Neural cell (in vitro differentiated cells): ENCODE measurements around the gene MRPL36. TPM values are rescaled to one million over a fixed set of nuclear protein-coding genes. Genes with fewer than 3 reads are reported as not detected.

Experiments
- H2AFZ ChIP-seq: fragments of 200-600, 300-800 bp; sonication (generic), shearing (Covaris generic); 2 replicates; pipeline ENCODE4 v1.6.0; 2014; ENCODE audit warnings: low read depth, mild to moderate bottlenecking, antibody characterized with exemption, low read length, moderate library complexity
- H3F3A ChIP-seq: fragments of 200-600 bp; shearing (Covaris generic); 2 replicates; pipeline ENCODE4 v1.6.1; 2016; ENCODE audit warnings: mild to moderate bottlenecking, moderate library complexity, mixed read lengths, antibody characterized with exemption, low read length; ENCODE audit not compliant: insufficient read depth, poor library complexity, severe bottlenecking
- H3K27ac ChIP-seq: fragments of 200-600, 300-800 bp; sonication (generic), shearing (Covaris generic); 2 replicates; pipeline ENCODE4 v1.5.1; 2014; ENCODE audit warnings: mild to moderate bottlenecking, low read length, moderate library complexity
- H3K27me3 ChIP-seq: fragments of 300-800, 200-600 bp; sonication (generic), shearing (Covaris generic); 2 replicates; pipeline ENCODE4 v1.6.0; 2014; ENCODE audit warnings: mild to moderate bottlenecking, low read depth, low read length, moderate library complexity; ENCODE audit not compliant: insufficient read depth
- H3K36me3 ChIP-seq: fragments of 300-800, 200-600 bp; sonication (generic), shearing (Covaris generic); 2 replicates; pipeline ENCODE4 v1.5.1; 2014; ENCODE audit warnings: mild to moderate bottlenecking, antibody characterized with exemption, low read length, moderate library complexity; ENCODE audit not compliant: insufficient read depth
- H3K4me2 ChIP-seq: fragments of 300-800, 200-600 bp; sonication (generic), shearing (Covaris generic); 2 replicates; pipeline ENCODE4 v1.6.0; 2014; ENCODE audit warnings: mild to moderate bottlenecking, low read length
- H3K4me3 ChIP-seq: fragments of 300-800, 200-600 bp; sonication (generic), shearing (Covaris generic); 2 replicates; pipeline ENCODE4 v1.5.1; 2014; ENCODE audit warnings: mild to moderate bottlenecking, low read length, moderate library complexity
- H3K79me2 ChIP-seq: fragments of 200-600 bp; shearing (Covaris generic); replicated peaks from 2 replicates; pipeline ENCODE4 v1.6.0; 2014; ENCODE audit warnings: mild to moderate bottlenecking, low read length, moderate library complexity; ENCODE audit not compliant: insufficient read depth
- H3K9ac ChIP-seq: fragments of 300-800, 200-600 bp; sonication (generic), shearing (Covaris generic); 2 replicates; pipeline ENCODE4 v1.6.1; 2016; ENCODE audit warnings: mild to moderate bottlenecking, low read length, mixed read lengths
- H3K9me2 ChIP-seq: fragments of 200-600 bp; shearing (Covaris generic); 2 replicates; pipeline ENCODE4 v1.6.1; 2016; ENCODE audit warnings: mild to moderate bottlenecking, low read length, mixed read lengths; ENCODE audit not compliant: insufficient read depth
- H3K9me3 ChIP-seq: fragments of 200-600, 300-800 bp; sonication (generic), shearing (Covaris generic); 2 replicates; pipeline ENCODE4 v1.6.1; 2016; ENCODE audit warnings: mild to moderate bottlenecking, mixed run types, low read length, moderate library complexity, mixed read lengths
- H4K20me1 ChIP-seq: fragments of 200-600 bp; shearing (Covaris generic); 2 replicates; pipeline ENCODE4 v1.6.1; 2016; ENCODE audit warnings: mild to moderate bottlenecking, mixed run types; ENCODE audit not compliant: insufficient read depth
- EP300 ChIP-seq: fragments of 450-650 bp; conservative IDR thresholded peaks from 2 replicates; pipeline ENCODE4 v1.6.1; 2014; ENCODE audit warnings: antibody characterized with exemption, mild to moderate bottlenecking, moderate library complexity; ENCODE audit not compliant: poor library complexity, severe bottlenecking
- EZH2 ChIP-seq: fragments of 200-600, 300-800 bp; shearing (Covaris generic), sonication (generic); IDR thresholded peaks from 2 replicates; pipeline ENCODE4 v1.6.1; 2014; ENCODE audit warnings: antibody characterized with exemption, low read length, borderline replicate concordance, mild to moderate bottlenecking; ENCODE audit not compliant: insufficient read depth, poor library complexity, severe bottlenecking
- MXI1 ChIP-seq: fragments of 450-650 bp; conservative IDR thresholded peaks from 2 replicates; pipeline ENCODE4 v1.6.1; 2014; ENCODE audit warnings: antibody characterized with exemption, mild to moderate bottlenecking; ENCODE audit not compliant: poor library complexity, severe bottlenecking
- POLR2AphosphoS5 ChIP-seq: IDR thresholded peaks from 2 replicates; pipeline ENCODE4 v1.6.1; 2012
- RAD21 ChIP-seq: fragments of 450-650 bp; conservative IDR thresholded peaks from 2 replicates; pipeline ENCODE4 v1.6.1; 2014; ENCODE audit warnings: antibody characterized with exemption, mild to moderate bottlenecking, moderate library complexity
- SMC3 ChIP-seq: fragments of 450-650 bp; conservative IDR thresholded peaks from 2 replicates; pipeline ENCODE4 v1.6.1; 2014; ENCODE audit warnings: antibody characterized with exemption, mild to moderate bottlenecking, moderate library complexity; ENCODE audit not compliant: poor library complexity
- TAF1 ChIP-seq: IDR thresholded peaks from 2 replicates; pipeline ENCODE4 v1.6.1; 2012; ENCODE audit warnings: low read depth
- polyA plus RNA-seq: library from polyadenylated mRNA; depleted of rRNA; stranded (reverse); fragments of >200 nt; gene quantifications from 2 replicates; pipeline ENCODE4 v1.2.3, GENCODE V29; 2014
- TF ChIP-seq, protein P1 (sequence below): fragments of 450-650 bp; IDR thresholded peaks from 2 replicates; pipeline ENCODE4 v1.5.1; 2014; ENCODE audit warnings: antibody characterized with exemption, mild to moderate bottlenecking, moderate library complexity; ENCODE audit not compliant: poor library complexity, severe bottlenecking
- TF ChIP-seq, protein P2 (sequence below): IDR thresholded peaks from 2 replicates; pipeline ENCODE4 v1.6.1; 2012; ENCODE audit warnings: borderline replicate concordance

Gene MRPL36
- polyA plus RNA-seq, 1 donor from 2014 or later = 51.9 TPM

DNA sequence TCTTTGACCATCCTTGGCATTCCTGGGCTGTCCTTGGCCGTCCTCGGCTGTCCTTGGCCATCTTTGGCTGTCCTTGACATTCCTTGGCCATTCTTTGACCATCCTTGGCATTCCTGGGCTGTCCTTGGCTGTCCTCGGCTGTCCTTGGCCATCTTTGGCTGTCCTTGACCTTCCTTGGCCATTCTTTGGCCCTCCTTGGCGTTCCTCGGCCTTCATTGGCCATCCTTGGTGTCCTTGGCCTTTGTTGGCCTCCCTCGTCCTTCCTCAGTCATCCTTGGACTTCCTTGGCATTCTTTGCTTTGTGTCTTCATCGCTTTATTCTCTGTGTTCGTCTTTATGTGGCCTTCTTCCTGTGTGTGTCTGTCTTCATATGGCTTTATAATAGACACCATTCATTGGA lies 22.2 kb upstream of the MRPL36 start:
- TF ChIP-seq RAD21 = no peak
- TF ChIP-seq, protein P1, sequence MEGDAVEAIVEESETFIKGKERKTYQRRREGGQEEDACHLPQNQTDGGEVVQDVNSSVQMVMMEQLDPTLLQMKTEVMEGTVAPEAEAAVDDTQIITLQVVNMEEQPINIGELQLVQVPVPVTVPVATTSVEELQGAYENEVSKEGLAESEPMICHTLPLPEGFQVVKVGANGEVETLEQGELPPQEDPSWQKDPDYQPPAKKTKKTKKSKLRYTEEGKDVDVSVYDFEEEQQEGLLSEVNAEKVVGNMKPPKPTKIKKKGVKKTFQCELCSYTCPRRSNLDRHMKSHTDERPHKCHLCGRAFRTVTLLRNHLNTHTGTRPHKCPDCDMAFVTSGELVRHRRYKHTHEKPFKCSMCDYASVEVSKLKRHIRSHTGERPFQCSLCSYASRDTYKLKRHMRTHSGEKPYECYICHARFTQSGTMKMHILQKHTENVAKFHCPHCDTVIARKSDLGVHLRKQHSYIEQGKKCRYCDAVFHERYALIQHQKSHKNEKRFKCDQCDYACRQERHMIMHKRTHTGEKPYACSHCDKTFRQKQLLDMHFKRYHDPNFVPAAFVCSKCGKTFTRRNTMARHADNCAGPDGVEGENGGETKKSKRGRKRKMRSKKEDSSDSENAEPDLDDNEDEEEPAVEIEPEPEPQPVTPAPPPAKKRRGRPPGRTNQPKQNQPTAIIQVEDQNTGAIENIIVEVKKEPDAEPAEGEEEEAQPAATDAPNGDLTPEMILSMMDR = no peak
- no peak for TF ChIP-seq EZH2
- no peak for TF ChIP-seq EP300
- TF ChIP-seq, protein P2, sequence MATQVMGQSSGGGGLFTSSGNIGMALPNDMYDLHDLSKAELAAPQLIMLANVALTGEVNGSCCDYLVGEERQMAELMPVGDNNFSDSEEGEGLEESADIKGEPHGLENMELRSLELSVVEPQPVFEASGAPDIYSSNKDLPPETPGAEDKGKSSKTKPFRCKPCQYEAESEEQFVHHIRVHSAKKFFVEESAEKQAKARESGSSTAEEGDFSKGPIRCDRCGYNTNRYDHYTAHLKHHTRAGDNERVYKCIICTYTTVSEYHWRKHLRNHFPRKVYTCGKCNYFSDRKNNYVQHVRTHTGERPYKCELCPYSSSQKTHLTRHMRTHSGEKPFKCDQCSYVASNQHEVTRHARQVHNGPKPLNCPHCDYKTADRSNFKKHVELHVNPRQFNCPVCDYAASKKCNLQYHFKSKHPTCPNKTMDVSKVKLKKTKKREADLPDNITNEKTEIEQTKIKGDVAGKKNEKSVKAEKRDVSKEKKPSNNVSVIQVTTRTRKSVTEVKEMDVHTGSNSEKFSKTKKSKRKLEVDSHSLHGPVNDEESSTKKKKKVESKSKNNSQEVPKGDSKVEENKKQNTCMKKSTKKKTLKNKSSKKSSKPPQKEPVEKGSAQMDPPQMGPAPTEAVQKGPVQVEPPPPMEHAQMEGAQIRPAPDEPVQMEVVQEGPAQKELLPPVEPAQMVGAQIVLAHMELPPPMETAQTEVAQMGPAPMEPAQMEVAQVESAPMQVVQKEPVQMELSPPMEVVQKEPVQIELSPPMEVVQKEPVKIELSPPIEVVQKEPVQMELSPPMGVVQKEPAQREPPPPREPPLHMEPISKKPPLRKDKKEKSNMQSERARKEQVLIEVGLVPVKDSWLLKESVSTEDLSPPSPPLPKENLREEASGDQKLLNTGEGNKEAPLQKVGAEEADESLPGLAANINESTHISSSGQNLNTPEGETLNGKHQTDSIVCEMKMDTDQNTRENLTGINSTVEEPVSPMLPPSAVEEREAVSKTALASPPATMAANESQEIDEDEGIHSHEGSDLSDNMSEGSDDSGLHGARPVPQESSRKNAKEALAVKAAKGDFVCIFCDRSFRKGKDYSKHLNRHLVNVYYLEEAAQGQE = no peak
- no peak for TF ChIP-seq POLR2AphosphoS5
- no peak for TF ChIP-seq MXI1
- no peak for TF ChIP-seq TAF1
- no peak for TF ChIP-seq SMC3
- H3K9me2 ChIP-seq = no peaks in the 10 kb centered on the region

DNA sequence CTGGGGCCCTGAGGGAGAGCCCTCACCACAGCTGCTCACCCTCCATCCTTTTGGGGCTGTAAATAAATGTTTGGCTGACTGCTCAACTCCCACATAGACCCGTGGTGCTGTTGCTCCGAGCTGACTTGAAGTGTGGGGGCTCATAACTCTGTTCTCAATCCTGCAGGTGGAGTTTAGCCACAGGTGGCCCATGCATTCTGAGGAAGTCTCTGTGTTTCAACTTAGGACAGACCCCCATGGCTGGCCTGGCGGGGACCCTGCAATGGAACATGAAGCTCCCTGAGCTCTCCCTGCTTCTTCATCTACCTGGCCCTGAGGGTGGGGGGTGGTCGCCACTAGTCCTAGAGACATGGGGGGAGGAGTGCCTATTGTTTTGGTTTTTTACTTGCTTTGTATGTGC lies 21.3 kb upstream of the MRPL36 start:
- H3K4me2 ChIP-seq = no peak overlapping the region
- peaks cover 11% of the 10 kb centered on the region for H3K36me3 ChIP-seq

More for the DNA sequence above, 22.2 kb upstream of the MRPL36 start:
- Histone ChIP-seq H3K79me2 (no peaks in the 10 kb centered on the region), H4K20me1 (no peaks in the 10 kb centered on the region), H3K4me2 (no peak overlapping the region), H3K4me3 (no peak overlapping the region), H3F3A (no peaks in the 10 kb centered on the region), H3K27ac (no peak overlapping the region), H3K9ac (no peak overlapping the region), H3K36me3 (peaks cover 11% of the 10 kb centered on the region), H2AFZ (no peak overlapping the region), H3K9me3 (no peaks in the 10 kb centered on the region), H3K27me3 (no peaks in the 10 kb centered on the region)

More for the DNA sequence above, 21.3 kb upstream of the MRPL36 start:
- no peaks in the 10 kb centered on the region for H3K27me3 ChIP-seq
- no peaks in the 10 kb centered on the region for H4K20me1 ChIP-seq
- H3K9ac ChIP-seq = no peak overlapping the region
- H3K9me2 ChIP-seq = no peaks in the 10 kb centered on the region
- no peak overlapping the region for H3K27ac ChIP-seq
- no peaks in the 10 kb centered on the region for H3F3A ChIP-seq
- TF ChIP-seq, protein P1 = no peak
- no peak for TF ChIP-seq MXI1
- no peak for TF ChIP-seq RAD21
- H3K79me2 ChIP-seq = no peaks in the 10 kb centered on the region
- no peak overlapping the region for H2AFZ ChIP-seq
- no peaks in the 10 kb centered on the region for H3K9me3 ChIP-seq
- H3K4me3 ChIP-seq = no peak overlapping the region
